22Rv1 (cell line): Measurements from ENCODE around the gene PARD3.

Experiments
- H3K27ac ChIP-seq: fragments of 450-650 bp; 2 replicates; pipeline ENCODE4 v1.5.1; 2017
- ZFX ChIP-seq: fragments of 450-650 bp; IDR thresholded peaks from 2 replicates; pipeline ENCODE4 v1.6.1; 2017; ENCODE audit warnings: antibody characterized with exemption, borderline replicate concordance
- TF ChIP-seq, protein P1 (sequence below): fragments of 450-650 bp; IDR thresholded peaks from 2 replicates; pipeline ENCODE4 v1.5.1; 2017; ENCODE audit warnings: mild to moderate bottlenecking

PARD3 gene

DNA sequence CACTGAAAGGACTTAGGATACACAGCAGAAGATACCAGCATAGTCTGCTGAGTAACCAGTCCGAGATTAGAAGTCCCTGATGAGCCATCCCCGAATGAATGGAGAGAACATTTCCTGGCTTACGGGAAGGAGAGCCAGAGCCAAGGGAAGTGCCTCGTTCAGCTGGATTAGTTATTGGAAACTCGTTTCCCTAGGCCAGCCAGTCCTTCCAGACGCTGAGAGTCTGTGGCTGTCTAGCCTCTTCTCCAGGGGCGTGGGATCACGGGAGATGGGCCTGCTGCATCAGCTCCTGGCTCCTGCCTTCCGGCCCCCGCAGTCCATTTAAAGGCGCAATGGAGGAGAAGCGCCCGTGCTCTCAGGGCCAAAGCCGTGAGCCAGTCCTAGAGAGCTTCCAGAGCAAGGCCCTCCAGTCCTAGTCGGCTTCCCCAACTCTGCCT, 712.8 kb downstream of the PARD3 start:
- TF ChIP-seq, protein P1, sequence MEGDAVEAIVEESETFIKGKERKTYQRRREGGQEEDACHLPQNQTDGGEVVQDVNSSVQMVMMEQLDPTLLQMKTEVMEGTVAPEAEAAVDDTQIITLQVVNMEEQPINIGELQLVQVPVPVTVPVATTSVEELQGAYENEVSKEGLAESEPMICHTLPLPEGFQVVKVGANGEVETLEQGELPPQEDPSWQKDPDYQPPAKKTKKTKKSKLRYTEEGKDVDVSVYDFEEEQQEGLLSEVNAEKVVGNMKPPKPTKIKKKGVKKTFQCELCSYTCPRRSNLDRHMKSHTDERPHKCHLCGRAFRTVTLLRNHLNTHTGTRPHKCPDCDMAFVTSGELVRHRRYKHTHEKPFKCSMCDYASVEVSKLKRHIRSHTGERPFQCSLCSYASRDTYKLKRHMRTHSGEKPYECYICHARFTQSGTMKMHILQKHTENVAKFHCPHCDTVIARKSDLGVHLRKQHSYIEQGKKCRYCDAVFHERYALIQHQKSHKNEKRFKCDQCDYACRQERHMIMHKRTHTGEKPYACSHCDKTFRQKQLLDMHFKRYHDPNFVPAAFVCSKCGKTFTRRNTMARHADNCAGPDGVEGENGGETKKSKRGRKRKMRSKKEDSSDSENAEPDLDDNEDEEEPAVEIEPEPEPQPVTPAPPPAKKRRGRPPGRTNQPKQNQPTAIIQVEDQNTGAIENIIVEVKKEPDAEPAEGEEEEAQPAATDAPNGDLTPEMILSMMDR, result no peak
- no peak for TF ChIP-seq ZFX
- H3K27ac ChIP-seq, result no peak overlapping the region

DNA sequence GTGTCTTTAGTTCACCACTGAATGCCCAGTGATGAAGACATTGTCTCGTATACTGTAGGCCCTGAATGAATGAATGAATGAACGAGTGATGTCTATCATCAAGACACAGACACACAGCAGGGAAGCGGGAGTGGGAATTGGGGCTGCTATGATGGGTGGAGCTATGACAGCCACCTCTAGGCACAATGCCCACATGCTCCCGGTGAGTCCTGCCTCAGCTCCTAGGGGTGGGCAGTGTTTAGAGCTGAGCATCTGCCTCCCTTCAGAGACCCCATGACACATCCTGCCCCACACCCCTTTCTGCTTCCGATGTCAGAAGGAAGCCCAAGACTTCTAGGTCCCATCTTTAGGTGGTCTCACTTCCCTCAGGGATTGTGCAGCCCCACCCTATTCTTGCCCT, 714.1 kb downstream of the PARD3 start:
- H3K27ac ChIP-seq, result no peak overlapping the region
- no peak for TF ChIP-seq ZFX
- TF ChIP-seq, protein P1, result no peak

DNA sequence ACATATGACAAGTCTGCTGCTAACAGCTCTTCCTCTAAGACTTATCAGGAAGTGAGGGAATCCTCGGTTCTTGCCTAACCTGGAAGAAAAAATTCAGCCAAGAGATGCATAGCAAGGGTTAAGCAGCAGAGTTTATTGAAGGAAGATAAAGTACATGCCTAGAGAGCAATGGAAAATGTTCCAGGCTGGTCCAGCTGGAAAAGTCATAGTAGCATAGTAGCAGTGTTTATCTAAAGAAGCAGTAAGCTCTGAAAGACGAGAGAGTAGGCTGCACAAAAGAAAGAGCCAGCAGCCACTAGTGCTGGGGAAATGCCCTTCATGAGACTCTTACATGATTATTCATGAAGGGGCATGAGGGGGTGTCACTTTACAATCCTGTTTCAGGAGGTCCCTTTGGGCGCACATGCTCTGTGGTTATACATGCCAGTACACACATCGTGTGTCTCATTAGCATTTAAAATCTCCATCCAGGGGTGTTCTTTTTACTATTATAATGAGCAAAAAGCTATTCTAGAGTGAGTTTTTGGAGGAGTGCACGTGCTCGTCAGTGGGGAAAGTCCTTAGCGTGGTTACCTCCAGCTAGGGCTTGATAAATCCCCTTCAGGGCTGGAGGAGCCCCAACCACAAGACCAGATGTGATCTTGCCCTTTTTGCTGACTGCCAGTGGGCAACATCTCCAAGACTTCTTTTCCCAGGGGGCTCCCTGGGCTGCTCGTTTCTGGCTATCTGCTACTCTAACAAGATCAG, 716.1 kb downstream of the PARD3 start:
- H3K27ac ChIP-seq, result no peak overlapping the region
- TF ChIP-seq, protein P1, result no peak
- no peak for TF ChIP-seq ZFX

DNA sequence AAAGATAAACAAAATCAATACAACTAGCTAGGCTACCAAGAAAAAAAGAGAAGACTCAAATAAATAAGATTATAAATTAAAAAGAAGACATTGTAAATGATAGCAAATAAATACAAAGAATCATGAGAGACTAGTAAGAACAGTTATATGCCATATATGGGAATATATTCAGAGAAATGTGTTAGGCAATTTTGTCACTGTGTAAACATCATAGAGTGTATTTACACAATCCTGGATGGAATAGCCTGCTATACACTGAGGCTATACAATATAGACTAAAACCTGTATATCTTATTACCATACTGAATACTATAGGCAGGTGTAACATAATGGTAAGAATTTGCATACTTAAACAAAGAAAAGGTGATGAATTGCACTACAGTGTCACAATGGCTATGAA, 717.4 kb downstream of the PARD3 start:
- H3K27ac ChIP-seq, result no peak overlapping the region
- TF ChIP-seq, protein P1, result no peak
- TF ChIP-seq ZFX, result no peak

DNA sequence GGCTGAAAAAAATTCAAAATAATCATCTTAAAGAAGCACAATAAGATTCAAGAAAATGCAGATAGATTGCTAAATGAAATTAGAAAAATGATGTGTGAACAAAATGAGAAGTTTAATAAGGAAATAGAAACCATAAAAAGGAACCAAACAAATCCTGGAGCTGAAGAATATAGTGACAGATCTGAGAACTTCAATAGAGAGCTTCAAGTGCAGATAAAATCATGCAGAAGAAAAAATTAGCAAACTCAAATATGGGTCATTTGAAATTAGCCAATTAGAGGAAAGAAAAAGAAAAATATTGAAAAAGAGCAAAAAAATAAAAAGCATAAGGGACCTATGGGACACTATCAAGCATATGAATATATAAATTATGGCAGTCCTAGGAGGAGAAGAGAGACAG, 720.1 kb downstream of the PARD3 start:
- TF ChIP-seq ZFX, result no peak
- TF ChIP-seq, protein P1, result no peak
- H3K27ac ChIP-seq, result no peak overlapping the region

DNA sequence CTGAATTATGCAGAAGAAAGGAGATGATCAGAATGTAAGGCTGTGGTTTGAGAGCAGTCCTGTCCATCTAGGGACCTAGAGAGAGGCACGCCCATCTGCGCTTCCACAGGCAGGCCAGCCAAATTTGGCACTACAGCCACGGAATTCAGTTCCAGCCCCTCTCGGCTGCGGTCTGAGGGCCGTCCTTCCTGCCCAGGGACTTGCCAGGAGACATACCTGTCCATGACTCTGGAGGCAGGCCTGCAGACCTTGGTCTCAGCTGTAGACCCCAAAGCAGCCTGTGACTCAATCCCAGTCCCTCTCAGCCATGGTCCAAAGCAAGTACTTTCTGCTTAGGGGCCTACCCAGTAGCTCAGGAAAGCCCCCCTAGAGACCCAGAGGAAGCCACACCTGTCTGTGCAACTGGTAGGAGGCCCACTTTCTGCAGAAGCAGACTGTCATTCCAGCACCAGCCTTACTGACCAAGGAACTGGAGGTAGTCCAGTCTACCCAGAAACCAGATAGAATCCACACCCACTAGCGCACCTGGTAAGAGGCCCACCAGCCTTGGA, 720.9 kb downstream of the PARD3 start:
- TF ChIP-seq ZFX, result no peak
- TF ChIP-seq, protein P1, result no peak
- no peak overlapping the region for H3K27ac ChIP-seq

DNA sequence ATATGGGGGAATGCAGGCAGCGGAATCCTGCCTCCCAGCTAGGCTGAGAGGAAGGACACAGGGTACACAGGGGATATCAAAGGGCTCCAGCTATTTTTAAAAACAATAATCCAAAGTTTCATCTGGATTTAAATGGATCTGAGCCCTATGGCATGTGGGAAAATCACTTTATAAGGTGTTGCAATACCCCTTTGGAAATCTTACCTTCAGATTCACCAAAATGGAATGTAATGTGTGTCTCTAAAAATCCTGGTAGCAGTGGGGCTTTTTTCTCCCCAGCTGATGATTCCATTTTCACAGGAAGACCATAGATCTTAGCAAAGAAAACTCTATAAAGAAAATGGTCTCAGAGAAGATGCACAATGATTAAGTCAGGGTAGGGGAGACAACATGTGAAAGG, 722.2 kb downstream of the PARD3 start:
- H3K27ac ChIP-seq, result no peak overlapping the region
- TF ChIP-seq, protein P1, result no peak
- no peak for TF ChIP-seq ZFX
